HG03039 (cell line): ENCODE results near the gene OR52M1.

Experiments used
- ATAC-seq: cut with Tn5 transposase; IDR thresholded peaks from one replicate; pipeline ENCODE4 v1.9.1; 2021; ENCODE audit warnings: mild to moderate bottlenecking, moderate library complexity; ENCODE audit not compliant: unreplicated experiment

The OR52M1 gene

GRCh38 chr11:4565371-4565770 is 20.4 kb downstream of the OR52M1 start:
- ATAC-seq: no peak

DNA sequence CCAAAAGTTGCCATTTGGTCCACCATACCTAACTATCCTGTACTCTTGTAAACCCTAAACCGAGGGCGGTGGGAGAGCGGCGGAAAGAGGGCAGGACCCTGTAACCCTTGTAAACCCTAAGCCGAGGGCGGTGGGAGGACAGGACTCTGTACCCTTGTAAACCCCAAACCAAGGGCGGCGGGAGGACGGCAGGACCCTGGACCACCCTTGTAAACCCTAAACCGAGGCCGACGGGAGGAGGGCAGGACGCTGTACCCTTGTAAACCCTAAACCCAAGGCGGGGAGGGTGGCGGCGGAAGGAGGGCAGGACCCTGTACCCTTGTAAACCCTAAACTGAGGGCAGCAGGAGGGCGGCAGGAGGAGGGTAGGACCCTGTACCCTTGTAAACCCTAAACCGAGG is 24.1 kb downstream of the OR52M1 start:
- ATAC-seq: no peak

- ATAC-seq: no peak
These were observed 31.9 kb downstream of the OR52M1 start for GRCh38 chr11:4576880-4577279.

DNA sequence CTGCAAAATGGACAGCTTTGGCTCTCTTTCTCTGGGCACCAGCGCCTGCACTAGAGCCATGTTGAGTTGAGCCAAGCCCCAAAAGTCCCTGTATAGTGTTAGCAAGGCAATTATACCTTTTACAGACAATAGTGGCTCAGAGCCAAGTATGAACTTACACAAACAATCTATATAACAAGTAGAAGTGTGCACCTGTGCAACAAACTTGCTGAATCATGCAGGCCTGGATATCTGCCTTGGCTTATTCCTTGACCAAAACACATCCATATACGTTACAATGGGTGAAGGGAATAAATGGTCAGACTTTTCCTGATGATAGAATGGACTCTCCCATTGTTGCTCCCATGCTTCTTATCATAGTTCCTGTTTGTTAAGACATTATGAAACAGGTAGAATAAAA is 32.8 kb downstream of the OR52M1 start:
- ATAC-seq: no peak

DNA sequence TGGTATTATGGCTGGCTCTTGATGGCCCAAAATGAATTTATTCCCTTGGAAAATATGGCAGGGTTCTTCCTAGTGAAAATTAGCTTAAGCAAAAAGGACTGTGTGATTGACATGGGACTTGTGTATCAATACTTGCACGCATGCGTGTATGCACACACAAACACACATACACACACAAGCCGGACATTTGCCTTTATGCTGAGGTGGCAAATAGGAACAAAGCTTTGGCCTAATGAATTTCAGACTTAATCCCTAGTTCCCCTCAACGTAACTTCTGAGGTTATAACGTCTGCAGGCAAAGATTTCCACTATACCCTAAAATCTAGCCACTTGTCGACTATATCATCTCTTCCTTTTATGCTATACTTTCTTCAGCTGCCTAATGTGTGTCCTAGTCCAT is 33.6 kb downstream of the OR52M1 start:
- ATAC-seq: no peak

- ATAC-seq: no peak
These were observed 35.1 kb downstream of the OR52M1 start for GRCh38 chr11:4580124-4580523.

DNA sequence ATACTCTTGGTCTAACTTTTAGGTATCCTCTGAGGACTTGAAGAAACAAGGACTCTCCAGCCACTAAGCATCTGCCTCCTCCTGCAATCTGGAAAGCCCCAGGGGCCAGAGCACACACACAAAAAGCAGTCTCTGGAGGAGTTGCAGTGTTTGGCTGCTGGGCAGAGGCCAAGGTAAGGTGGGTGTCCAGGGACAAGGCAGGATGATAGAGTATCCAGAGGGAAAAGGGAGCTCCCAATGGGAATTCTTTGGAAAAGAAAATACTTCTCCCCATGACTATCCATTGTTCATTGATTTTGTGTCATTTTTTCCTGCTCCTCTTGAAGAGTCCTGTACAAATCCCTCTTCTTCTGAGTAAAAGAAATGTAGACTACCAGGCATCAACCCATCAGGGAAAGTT is 36.5 kb downstream of the OR52M1 start, which contains the start of gene OR52I2:
TSS of gene OR52I2 (plus strand) at position 301 of the 400 bp plus-strand sequence.
- no peak for ATAC-seq

DNA sequence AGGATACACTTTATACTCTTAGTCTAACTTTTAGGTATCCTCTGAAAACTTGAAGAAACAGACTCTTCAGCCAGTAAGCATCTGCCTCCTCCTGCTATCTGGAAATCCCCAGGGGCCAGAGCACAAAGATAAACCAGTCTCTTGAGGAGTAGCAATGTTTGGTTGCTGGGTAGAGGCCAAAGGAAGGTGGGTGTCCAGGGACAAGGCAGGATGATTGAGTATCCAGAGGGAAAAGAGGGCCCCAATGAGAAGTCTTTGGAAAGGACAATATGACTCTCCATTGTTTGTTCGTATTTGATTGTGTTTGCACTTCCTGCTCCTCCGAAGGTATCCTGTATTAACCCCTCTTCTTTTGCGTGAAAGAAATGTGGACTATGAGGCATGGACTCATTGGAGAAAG is 44.0 kb downstream of the OR52M1 start:
- no peak for ATAC-seq

DNA sequence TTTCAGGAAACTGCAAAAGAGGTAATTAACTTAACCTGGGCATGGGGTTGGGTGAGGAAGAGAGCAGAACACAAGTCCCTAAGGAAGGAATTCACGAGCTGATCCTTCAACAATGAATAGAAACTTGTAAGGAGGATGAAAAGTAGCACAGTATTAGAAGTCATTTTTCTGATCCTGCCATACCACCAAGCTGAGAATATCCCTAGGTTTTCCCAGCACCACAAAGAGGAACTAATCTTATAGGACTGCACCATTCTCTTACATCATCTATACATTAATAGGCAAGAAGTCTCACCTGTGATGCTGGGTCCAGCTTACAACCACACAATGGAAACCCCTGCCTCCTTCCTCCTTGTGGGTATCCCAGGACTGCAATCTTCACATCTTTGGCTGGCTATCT is 48.7 kb downstream of the OR52M1 start, which contains the start of gene OR52I1:
TSS of gene OR52I1 (plus strand) at position 301 of the 400 bp plus-strand sequence. CDS start at position 301, 0 bp downstream.
- ATAC-seq: no peak
